Measurements from ENCODE around the gene UBE2C. TPM values are rescaled to one million over a fixed set of nuclear protein-coding genes. Genes with fewer than 3 reads are reported as not detected.
"Not testable (repeated sequence)": the region's sequence is repeated elsewhere in the genome, so short reads cannot be mapped to it uniquely, and the experiment has no call there.

UBE2C gene
- total RNA-seq, 1 donor from 2014 or later = 447 TPM

DNA sequence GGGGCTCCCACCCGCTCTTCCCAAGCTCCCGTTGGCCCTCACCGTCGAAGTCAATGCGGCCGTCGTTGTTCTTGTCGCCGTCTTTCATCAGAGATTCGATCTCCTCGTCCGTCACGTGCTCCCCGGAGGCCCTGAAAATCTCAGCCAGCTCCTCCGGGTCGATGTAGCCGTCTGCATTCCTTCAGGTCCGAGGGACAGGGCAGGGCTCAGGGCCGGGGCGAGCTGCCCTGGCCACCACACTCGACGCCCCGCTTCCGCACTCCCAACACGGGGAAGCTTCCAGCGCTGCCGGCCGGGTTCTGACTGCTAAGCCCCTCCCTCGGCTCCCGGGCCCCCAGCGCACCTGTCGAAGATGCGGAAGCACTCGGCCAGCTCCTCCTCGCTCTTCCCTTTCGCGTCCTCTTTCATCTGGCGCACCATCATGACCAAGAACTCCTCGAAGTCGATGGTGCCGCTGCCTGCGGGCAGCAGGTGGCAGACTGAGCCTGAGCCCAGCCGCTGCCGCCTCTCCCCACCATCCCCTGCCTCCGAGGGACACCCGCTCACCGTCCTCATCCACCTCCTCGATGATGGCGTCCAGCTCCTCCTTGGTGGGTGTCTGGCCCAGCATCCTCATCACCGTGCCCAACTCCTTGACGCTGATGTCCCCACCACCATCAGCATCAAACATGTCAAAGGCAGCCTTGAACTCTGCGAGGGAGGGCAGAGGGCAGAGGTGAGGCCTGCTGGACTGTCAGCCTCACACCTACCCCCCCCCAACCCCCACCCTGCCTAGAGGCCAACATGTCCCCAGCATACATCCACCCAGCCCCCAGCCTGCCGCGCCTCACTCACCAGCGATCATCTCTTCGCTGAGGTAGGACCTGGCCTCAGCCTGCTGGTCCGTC lies 11.7 kb downstream of the UBE2C start:
- peak overlapping the region; percentile 34 for H3K4me3 ChIP-seq (ENCODE audit: low read depth, low read length)
- TF ChIP-seq, protein P1, sequence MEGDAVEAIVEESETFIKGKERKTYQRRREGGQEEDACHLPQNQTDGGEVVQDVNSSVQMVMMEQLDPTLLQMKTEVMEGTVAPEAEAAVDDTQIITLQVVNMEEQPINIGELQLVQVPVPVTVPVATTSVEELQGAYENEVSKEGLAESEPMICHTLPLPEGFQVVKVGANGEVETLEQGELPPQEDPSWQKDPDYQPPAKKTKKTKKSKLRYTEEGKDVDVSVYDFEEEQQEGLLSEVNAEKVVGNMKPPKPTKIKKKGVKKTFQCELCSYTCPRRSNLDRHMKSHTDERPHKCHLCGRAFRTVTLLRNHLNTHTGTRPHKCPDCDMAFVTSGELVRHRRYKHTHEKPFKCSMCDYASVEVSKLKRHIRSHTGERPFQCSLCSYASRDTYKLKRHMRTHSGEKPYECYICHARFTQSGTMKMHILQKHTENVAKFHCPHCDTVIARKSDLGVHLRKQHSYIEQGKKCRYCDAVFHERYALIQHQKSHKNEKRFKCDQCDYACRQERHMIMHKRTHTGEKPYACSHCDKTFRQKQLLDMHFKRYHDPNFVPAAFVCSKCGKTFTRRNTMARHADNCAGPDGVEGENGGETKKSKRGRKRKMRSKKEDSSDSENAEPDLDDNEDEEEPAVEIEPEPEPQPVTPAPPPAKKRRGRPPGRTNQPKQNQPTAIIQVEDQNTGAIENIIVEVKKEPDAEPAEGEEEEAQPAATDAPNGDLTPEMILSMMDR (conservative IDR thresholded peaks at IDR 0.05; ENCODE audit: low read depth, low read length) = peak; percentile 61
- DNase-seq (ENCODE audit: low read depth) = no peak

DNA sequence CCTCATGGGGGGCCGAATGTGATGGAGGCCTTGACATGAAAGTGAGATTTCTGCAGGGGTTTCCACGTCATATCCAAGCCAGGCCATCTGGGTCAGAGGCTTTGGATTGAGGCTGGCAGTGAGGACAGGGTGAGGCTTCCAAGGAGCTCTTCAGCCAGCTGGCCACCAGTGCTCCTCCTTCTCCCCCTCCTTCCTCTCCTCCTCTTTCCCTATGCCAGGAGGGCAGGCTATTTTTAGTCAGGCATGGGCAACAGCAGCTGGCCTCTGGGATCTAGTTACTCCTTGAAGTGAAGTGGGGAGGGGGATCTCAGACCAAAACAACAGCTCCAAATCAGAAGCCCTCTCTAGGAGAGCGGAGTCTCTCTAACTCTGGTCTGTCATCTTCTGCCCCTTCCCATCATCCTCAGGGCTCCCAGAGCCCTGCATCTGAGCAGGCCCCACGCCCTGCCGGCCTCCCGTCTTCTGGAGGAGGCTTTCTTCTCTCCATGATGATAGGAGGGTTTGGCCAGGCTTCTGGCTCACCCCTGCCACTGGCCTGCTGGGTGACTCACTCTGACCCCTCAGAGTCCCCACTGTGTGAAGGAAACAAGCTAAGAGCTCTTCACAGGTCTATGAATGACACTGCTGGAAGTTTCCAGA lies 14.1 kb downstream of the UBE2C start:
- no peak overlapping the region for H3K4me3 ChIP-seq (ENCODE audit: low read depth, low read length)
- no peak for DNase-seq (ENCODE audit: low read depth)
- TF ChIP-seq, protein P1 (conservative IDR thresholded peaks at IDR 0.05; ENCODE audit: low read depth, low read length) = no peak

DNA sequence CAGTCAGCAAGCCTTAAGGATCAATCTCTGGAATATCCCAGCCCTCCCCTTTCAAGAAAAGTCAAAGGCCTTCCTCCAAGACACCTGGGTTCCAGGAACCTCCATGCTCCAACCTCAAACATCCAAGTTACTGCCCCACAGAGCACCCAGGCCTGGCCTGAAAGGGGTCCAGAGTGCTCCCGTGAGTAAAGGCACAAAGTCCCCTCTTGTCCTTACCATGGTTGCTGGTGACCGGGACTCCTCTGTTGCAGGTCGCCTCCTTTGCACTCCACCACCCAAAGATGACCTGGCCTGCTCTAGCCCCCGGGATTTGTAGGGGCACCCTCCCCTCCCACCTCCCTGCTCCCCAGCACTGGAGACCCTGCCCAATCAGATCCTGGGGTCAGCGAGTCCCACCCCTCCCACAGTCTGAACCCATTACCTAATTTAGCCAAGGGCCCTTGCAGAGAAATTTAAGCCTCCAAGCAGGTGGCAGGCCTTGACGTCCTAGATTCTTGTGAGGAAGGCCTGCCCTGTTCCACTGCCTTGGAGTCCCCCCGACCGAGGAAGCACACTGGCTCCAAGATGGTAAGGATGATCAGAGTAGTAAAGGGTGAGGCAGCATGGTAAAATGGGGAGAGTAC lies 14.7 kb downstream of the UBE2C start, which contains the start of gene TNNC2:
Gene TNNC2, minus strand, starts transcription at position 283 of the 623 bp plus-strand sequence. Its CDS starts 64 bp downstream, at position 219.
- no peak within 1 kb of the TSS for H3K4me3 ChIP-seq (ENCODE audit: low read depth, low read length)
- DNase-seq (ENCODE audit: low read depth) = no peak
- TF ChIP-seq, protein P1 (conservative IDR thresholded peaks at IDR 0.05; ENCODE audit: low read depth, low read length) = no peak

DNA sequence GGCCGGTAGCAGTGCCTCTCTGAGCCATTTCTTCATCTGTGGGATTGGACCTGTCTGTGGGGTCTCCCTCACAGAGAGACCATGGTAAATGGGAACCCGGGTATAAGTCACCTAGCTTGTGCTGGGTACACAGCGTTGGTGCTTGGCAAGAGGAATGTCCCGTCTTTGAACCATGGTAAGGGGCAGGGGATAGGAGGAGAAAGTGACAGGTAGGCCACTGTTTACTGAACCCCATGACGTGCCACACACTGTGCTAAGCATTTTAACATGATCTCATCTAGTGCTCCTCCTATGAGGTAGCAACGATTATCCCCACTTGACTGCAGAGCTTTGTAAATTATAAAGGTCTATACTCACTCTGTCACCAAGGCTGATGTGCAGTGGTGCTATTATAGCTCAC lies 15.3 kb downstream of the UBE2C start:
- TF ChIP-seq, protein P1 (conservative IDR thresholded peaks at IDR 0.05; ENCODE audit: low read depth, low read length) = no peak
- no peak for DNase-seq (ENCODE audit: low read depth)
- H3K4me3 ChIP-seq (ENCODE audit: low read depth, low read length) = no peak overlapping the region

DNA sequence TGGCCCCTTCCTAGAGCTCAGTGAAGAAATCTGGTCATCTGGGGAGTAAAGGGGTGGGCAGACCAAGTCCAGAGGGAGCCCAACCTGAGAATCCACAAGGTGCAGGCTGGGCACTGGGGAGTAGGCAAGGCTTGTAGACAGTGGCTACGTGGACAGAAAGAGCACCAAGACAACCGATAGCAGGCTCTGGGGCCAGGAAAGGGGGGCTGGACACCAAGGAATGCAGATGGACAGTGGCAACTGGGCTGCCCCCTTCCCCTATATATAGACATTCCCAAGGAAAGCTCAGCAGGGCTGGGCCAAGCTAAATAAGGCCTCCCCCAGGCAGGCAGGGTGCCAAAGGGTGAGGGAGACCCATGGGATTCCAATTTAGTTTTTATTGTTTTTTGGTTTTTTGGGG lies 16.1 kb downstream of the UBE2C start:
- H3K4me3 ChIP-seq (ENCODE audit: low read depth, low read length) = no peak overlapping the region
- TF ChIP-seq, protein P1 (conservative IDR thresholded peaks at IDR 0.05; ENCODE audit: low read depth, low read length) = no peak
- no peak for DNase-seq (ENCODE audit: low read depth)

DNA sequence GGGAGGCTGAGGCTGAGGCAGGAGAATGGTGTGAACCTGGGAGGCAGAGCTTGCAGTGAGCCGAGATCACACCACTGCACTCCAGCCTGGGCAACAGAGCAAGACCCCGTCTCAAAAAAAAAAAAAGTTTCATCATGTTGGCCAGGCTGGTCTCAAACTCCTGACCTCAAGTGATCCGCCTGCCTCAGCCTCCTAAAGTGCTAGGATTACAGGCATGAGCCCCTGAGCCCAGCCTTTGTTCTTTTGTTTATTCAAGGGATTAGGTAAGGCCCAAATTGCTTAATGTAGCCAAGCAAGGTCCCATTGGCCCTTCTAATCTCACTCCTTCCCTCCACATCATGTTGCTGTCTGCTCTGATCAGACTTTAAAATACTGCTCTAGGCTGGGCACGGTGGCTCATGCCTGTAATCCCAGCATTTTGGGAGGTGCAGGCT lies 17.2 kb downstream of the UBE2C start:
- not testable (repeated sequence) for DNase-seq (ENCODE audit: low read depth); H3K4me3 ChIP-seq (ENCODE audit: low read depth, low read length)

DNA sequence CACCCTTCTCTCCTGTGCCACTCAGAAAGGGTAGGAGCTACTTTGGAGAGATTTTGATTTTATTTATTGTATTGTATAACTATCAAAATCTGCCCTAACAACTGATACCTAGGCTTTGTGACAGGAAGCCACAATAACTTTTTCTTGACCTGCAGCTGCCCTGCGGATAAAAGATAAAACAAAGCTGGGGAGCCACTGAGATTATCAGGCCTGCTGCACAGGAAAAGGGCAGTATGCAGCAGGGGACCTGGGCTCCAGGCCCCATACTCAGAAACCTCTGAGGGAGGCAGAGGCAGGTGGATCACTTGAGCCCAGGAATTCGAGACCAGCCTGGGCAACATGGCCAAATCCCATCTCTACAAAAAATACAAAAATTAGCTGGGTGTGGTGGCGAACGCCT lies 20.2 kb downstream of the UBE2C start:
- no peak overlapping the region for H3K4me3 ChIP-seq (ENCODE audit: low read depth, low read length)
- TF ChIP-seq, protein P1 (conservative IDR thresholded peaks at IDR 0.05; ENCODE audit: low read depth, low read length) = no peak
- no peak for DNase-seq (ENCODE audit: low read depth)
